H9 (cell line): ENCODE results near the gene ARF1. TPM values are rescaled to one million over a fixed set of nuclear protein-coding genes. Genes with fewer than 3 reads are reported as not detected.
A peak's percentile ranks its signal among the peaks of the same experiment; 100 is the strongest.

Source experiments
- DNase-seq: peaks from one replicate; pipeline ENCODE4 v3.0.0-alpha.2; 2017
- H2AFZ ChIP-seq: one replicate; pipeline ENCODE4 v1.6.1; 2013; ENCODE audit warnings: mild to moderate bottlenecking, low read length, control low read depth, moderate library complexity
- H2AK5ac ChIP-seq: 2 replicates; pipeline ENCODE4 v1.6.1; 2013; ENCODE audit warnings: low read length, control low read depth, mixed read lengths; ENCODE audit not compliant: insufficient read length
- H2BK120ac ChIP-seq: one replicate; pipeline ENCODE4 v1.6.1; 2013; ENCODE audit warnings: low read depth, mild to moderate bottlenecking, low read length, control low read depth, inconsistent platforms; ENCODE audit not compliant: poor library complexity, severe bottlenecking
- H2BK12ac ChIP-seq: 2 replicates; pipeline ENCODE4 v1.6.1; 2013; ENCODE audit warnings: low read length, control low read depth, mixed read lengths, low read depth; ENCODE audit not compliant: insufficient read length
- H2BK15ac ChIP-seq: 2 replicates; pipeline ENCODE4 v1.6.1; 2013; ENCODE audit warnings: low read depth, low read length, control low read depth
- H2BK20ac ChIP-seq: one replicate; pipeline ENCODE4 v1.6.1; 2013; ENCODE audit warnings: low read depth, mild to moderate bottlenecking, low read length, control low read depth, inconsistent platforms; ENCODE audit not compliant: poor library complexity, severe bottlenecking
- H2BK5ac ChIP-seq: 2 replicates; pipeline ENCODE4 v1.6.1; 2013; ENCODE audit warnings: low read length, control low read depth, mixed read lengths; ENCODE audit not compliant: insufficient read length
- H3K14ac ChIP-seq: 2 replicates; pipeline ENCODE4 v1.6.1; 2013; ENCODE audit warnings: low read length, control low read depth; ENCODE audit not compliant: insufficient read depth
- H3K18ac ChIP-seq: 2 replicates; pipeline ENCODE4 v1.6.1; 2013; ENCODE audit warnings: low read depth, mild to moderate bottlenecking, mixed read lengths, low read length, control low read depth; ENCODE audit not compliant: insufficient read length
- H3K23ac ChIP-seq: 2 replicates; pipeline ENCODE4 v1.6.1; 2013; ENCODE audit warnings: low read length, control low read depth, mixed read lengths, low read depth; ENCODE audit not compliant: insufficient read length
- H3K23me2 ChIP-seq: 2 replicates; pipeline ENCODE4 v1.6.1; 2013; ENCODE audit warnings: low read depth, mild to moderate bottlenecking, mixed read lengths, low read length, control low read depth; ENCODE audit not compliant: insufficient read length, poor library complexity, severe bottlenecking
- H3K27ac ChIP-seq: 2 replicates; pipeline ENCODE4 v1.5.1; 2013; ENCODE audit warnings: low read length, control low read depth, mixed read lengths, low read depth; ENCODE audit not compliant: insufficient read length
- H3K27me3 ChIP-seq: 2 replicates; pipeline ENCODE4 v1.6.1; 2013; ENCODE audit warnings: low read length, control low read depth, inconsistent platforms; ENCODE audit not compliant: insufficient read depth
- H3K4ac ChIP-seq: 2 replicates; pipeline ENCODE4 v1.6.1; 2013; ENCODE audit warnings: low read depth, mild to moderate bottlenecking, control low read depth, inconsistent platforms, low read length, moderate library complexity
- H3K4me1 ChIP-seq: 2 replicates; pipeline ENCODE4 v1.6.1; 2013; ENCODE audit warnings: low read length, control low read depth, inconsistent platforms; ENCODE audit not compliant: insufficient read depth
- H3K4me2 ChIP-seq: 2 replicates; pipeline ENCODE4 v1.6.1; 2013; ENCODE audit warnings: low read length, control low read depth, mixed read lengths; ENCODE audit not compliant: insufficient read length, insufficient read depth
- H3K56ac ChIP-seq: 2 replicates; pipeline ENCODE4 v1.6.1; 2013; ENCODE audit warnings: low read depth, mild to moderate bottlenecking, mixed read lengths, low read length, control low read depth; ENCODE audit not compliant: insufficient read length
- H3K79me1 ChIP-seq: 2 replicates; pipeline ENCODE4 v1.6.1; 2013; ENCODE audit warnings: low read depth, mild to moderate bottlenecking, moderate library complexity, low read length, control low read depth, inconsistent platforms; ENCODE audit not compliant: insufficient read depth, poor library complexity, severe bottlenecking
- H3K79me2 ChIP-seq: 2 replicates; pipeline ENCODE4 v1.6.1; 2013; ENCODE audit warnings: low read length, control low read depth, inconsistent platforms; ENCODE audit not compliant: insufficient read depth
- H3K9ac ChIP-seq: 2 replicates; pipeline ENCODE4 v1.6.1; 2013; ENCODE audit warnings: low read length, control low read depth, mixed read lengths; ENCODE audit not compliant: insufficient read length; ENCODE audit errors: extremely low read depth
- H3K9me3 ChIP-seq: one replicate; pipeline ENCODE4 v1.6.1; 2013; ENCODE audit warnings: low read depth, low read length, inconsistent platforms; ENCODE audit not compliant: control insufficient read depth
- H3T11ph ChIP-seq: one replicate; pipeline ENCODE4 v1.6.1; 2013; ENCODE audit warnings: mild to moderate bottlenecking, low read length, control low read depth, inconsistent platforms
- H4K20me1 ChIP-seq: one replicate; pipeline ENCODE4 v1.6.1; 2013; ENCODE audit not compliant: control insufficient read depth, insufficient read length, insufficient read depth
- H4K5ac ChIP-seq: 2 replicates; pipeline ENCODE4 v1.6.1; 2013; ENCODE audit warnings: low read depth, mild to moderate bottlenecking, mixed read lengths, low read length, control low read depth; ENCODE audit not compliant: insufficient read length
- H4K8ac ChIP-seq: replicated peaks from 2 replicates; pipeline ENCODE4 v1.6.1; 2013; ENCODE audit warnings: low read length, control low read depth, mixed read lengths, low read depth; ENCODE audit not compliant: insufficient read length
- H4K91ac ChIP-seq: 2 replicates; pipeline ENCODE4 v1.6.1; 2013; ENCODE audit warnings: low read depth, mild to moderate bottlenecking, moderate library complexity, mixed read lengths, low read length, control low read depth; ENCODE audit not compliant: insufficient read length
- H3K27ac Mint-ChIP-seq, 3 experiments: 2 replicates in 2 of 3; 3 replicates in 1 of 3; pipeline ENCODE4 v1.8.0; 2020 to 2021; ENCODE audit warnings: mixed read lengths in 3 of 3, mild to moderate bottlenecking in 1 of 3, moderate library complexity in 1 of 3
- H3K27me3 Mint-ChIP-seq: 2 replicates; pipeline ENCODE4 v1.8.0; 2021; ENCODE audit warnings: low read depth, mild to moderate bottlenecking, moderate library complexity, mixed read lengths
- H3K36me3 Mint-ChIP-seq, 3 experiments: 2 replicates in 2 of 3; 3 replicates in 1 of 3; pipeline ENCODE4 v1.8.0; 2020 to 2021; ENCODE audit warnings: low read depth in 3 of 3, mixed read lengths in 3 of 3; ENCODE audit not compliant: insufficient read depth in 1 of 3
- H3K4me1 Mint-ChIP-seq, 2 experiments: 2 replicates each; pipeline ENCODE4 v1.8.0; 2020; ENCODE audit warnings: mixed read lengths in 2 of 2
- H3K4me3 Mint-ChIP-seq, 2 experiments: 2 replicates in 1 of 2; 3 replicates in 1 of 2; pipeline ENCODE4 v1.8.0; 2020 to 2021; ENCODE audit warnings: mild to moderate bottlenecking in 2 of 2, mixed read lengths in 2 of 2, moderate library complexity in 1 of 2
- H3K9me3 Mint-ChIP-seq, 2 experiments: 2 replicates in 1 of 2; 3 replicates in 1 of 2; pipeline ENCODE4 v1.8.0; 2020; ENCODE audit warnings: mild to moderate bottlenecking in 2 of 2, mixed read lengths in 2 of 2, moderate library complexity in 1 of 2
- WGBS: extraction: QIAGEN DNeasy Blood & Tissue Kit; methylation state at CpG from one replicate; pipeline ENCODE4 v1.1.7; 2013; ENCODE audit warnings: missing lambda C conversion rate, low lambda C conversion rate, mixed read lengths; ENCODE audit not compliant: insufficient read length; ENCODE audit errors: extremely low coverage; 5-methylcytosine and 5-hydroxymethylcytosine counted together
- total RNA-seq: library from RNA; stranded (reverse); gene quantifications from 2 replicates; pipeline ENCODE4 v1.2.1, GENCODE V29; 2021
- TF ChIP-seq, protein P1 (sequence below): fragments of 200-600 bp; sonication (generic); conservative IDR thresholded peaks from 3 replicates; pipeline ENCODE4 v1.8.0; 2021; ENCODE audit warnings: antibody characterized with exemption, mild to moderate bottlenecking

Gene ARF1
- total RNA-seq, 1 experiment from 2014 or later: 258 TPM

DNA sequence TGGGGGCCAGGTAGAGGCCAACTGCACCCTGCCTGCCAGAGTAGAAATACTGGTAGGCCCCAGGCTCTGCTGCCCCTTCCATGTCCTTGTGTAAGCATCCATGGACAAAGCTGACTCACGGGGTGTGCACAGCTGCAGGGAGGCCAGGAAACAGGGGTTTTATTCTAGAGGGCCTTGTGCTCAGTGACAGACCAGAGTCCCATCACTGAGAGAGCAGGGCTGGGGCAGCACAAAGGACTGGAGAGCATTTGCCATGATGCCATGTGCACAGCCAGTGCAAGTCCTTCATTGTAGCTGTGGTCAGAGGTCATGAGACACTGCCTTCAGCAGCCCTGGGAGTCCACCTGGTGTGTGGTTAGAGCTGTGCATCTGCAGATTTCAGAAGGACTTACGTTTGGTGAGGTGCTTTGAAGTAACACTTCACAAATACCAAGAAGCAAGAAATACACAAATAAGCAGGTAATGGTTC lies 8.1 kb downstream of the ARF1 start:
- no peak overlapping the region for H3K4me2 ChIP-seq
- no peak overlapping the region for H2BK15ac ChIP-seq
- no peaks in the 10 kb centered on the region for H3K23me2 ChIP-seq
- H2BK20ac ChIP-seq: no peak overlapping the region
- no peak overlapping the region for H3K27ac ChIP-seq
- H4K20me1 ChIP-seq: peaks cover 5% of the 10 kb centered on the region
- H2AFZ ChIP-seq: no peak overlapping the region
- H2AK5ac ChIP-seq: no peak overlapping the region
- H3K79me1 ChIP-seq: peaks cover 17% of the 10 kb centered on the region
- no peak overlapping the region for H4K5ac ChIP-seq
- H3K27ac Mint-ChIP-seq: peak overlapping the region in 1 of 3 experiments; percentile 73; a peak in 1 of 7 replicates
- H3K18ac ChIP-seq: no peak overlapping the region
- peaks cover 93% of the 10 kb centered on the region for H3K79me2 ChIP-seq
- no peaks in the 10 kb centered on the region for H3K27me3 Mint-ChIP-seq
- H3K14ac ChIP-seq: no peak overlapping the region
- H2BK5ac ChIP-seq: no peak overlapping the region
- no peak for DNase-seq
- H3K56ac ChIP-seq: no peak overlapping the region
- H3K36me3 Mint-ChIP-seq: peaks cover 26 to 39% (median 33%) of the 10 kb centered on the region in 3 experiments
- H2BK12ac ChIP-seq: no peak overlapping the region
- no peaks in the 10 kb centered on the region for H3K4me1 ChIP-seq
- H3K23ac ChIP-seq: no peak overlapping the region
- H3K4me3 Mint-ChIP-seq: no peak overlapping the region
- H3K9me3 Mint-ChIP-seq: peaks cover 8 to 11% of the 10 kb centered on the region in 2 experiments
- WGBS: no CpG with 5 or more reads among the region's 2 CpGs
- TF ChIP-seq, protein P1, sequence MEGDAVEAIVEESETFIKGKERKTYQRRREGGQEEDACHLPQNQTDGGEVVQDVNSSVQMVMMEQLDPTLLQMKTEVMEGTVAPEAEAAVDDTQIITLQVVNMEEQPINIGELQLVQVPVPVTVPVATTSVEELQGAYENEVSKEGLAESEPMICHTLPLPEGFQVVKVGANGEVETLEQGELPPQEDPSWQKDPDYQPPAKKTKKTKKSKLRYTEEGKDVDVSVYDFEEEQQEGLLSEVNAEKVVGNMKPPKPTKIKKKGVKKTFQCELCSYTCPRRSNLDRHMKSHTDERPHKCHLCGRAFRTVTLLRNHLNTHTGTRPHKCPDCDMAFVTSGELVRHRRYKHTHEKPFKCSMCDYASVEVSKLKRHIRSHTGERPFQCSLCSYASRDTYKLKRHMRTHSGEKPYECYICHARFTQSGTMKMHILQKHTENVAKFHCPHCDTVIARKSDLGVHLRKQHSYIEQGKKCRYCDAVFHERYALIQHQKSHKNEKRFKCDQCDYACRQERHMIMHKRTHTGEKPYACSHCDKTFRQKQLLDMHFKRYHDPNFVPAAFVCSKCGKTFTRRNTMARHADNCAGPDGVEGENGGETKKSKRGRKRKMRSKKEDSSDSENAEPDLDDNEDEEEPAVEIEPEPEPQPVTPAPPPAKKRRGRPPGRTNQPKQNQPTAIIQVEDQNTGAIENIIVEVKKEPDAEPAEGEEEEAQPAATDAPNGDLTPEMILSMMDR: no peak
- H3K27me3 ChIP-seq: no peaks in the 10 kb centered on the region
- peaks cover 22 to 33% of the 10 kb centered on the region in 2 experiments for H3K4me1 Mint-ChIP-seq
- no peak overlapping the region for H3K9ac ChIP-seq
- no peak overlapping the region for H3T11ph ChIP-seq
- no peak overlapping the region for H4K91ac ChIP-seq
- no peak overlapping the region for H2BK120ac ChIP-seq
- H3K4ac ChIP-seq: no peak overlapping the region
- H3K9me3 ChIP-seq: no peaks in the 10 kb centered on the region
- H4K8ac ChIP-seq: no peak overlapping the region
